AG09309 (cell line): ENCODE results near the gene EIF6.

Source experiments
- DNase-seq: peaks from one replicate; pipeline ENCODE4 v3.0.0-alpha.2; 2010; ENCODE audit warnings: low read depth
- H3K4me3 ChIP-seq: 2 replicates; pipeline ENCODE4 v1.5.1; 2011; ENCODE audit warnings: mild to moderate bottlenecking, low read depth, low read length, moderate library complexity; ENCODE audit not compliant: control insufficient read depth
- TF ChIP-seq, protein P1 (sequence below): IDR thresholded peaks from 2 replicates; pipeline ENCODE4 v1.5.1; 2011; ENCODE audit warnings: mild to moderate bottlenecking, low read depth, low read length, inconsistent platforms; ENCODE audit not compliant: insufficient read depth, control insufficient read depth; ENCODE audit errors: missing control alignments

The EIF6 gene

DNA sequence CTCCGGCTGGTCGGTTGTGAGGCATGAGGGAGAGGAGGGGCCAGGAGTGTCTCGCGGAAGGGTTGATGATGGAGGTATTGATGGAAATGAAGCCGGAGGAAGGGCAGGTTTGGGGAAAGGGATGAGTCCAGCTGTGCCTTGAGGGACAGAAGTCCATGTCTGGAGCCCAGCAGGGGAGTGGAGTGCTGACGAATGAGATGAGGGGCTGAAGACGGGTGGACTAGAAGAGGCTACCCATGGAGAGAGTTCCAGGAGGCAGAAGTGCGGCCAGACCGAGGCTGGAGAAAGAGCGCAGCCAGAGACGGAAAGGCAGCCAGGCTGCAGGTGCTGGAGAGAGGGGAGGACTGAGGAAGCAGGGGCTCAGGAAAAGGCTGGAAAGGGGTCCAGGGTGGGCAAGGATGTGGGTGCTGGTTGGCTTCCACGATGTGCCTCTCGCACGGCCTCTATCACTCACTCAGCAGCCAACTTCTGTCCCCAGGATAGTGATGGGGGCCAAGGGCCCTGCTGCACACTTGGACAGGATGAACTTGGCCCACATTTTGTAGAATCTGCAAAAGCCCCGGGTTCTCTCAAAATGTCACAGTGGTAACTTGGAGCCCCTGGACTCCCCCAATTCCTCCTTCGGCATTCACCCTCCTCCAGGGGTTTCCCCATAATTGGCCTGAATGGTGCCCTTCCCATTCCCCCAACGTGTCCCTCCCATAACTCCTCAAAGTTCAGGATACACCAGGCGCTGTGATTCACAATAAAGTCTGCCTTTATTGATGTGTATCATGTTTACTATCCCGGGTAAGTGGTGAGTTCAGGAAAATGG is 627 bp upstream of the EIF6 start:
- peak overlapping the region; percentile 85 for H3K4me3 ChIP-seq
- no peak for DNase-seq
- TF ChIP-seq, protein P1, sequence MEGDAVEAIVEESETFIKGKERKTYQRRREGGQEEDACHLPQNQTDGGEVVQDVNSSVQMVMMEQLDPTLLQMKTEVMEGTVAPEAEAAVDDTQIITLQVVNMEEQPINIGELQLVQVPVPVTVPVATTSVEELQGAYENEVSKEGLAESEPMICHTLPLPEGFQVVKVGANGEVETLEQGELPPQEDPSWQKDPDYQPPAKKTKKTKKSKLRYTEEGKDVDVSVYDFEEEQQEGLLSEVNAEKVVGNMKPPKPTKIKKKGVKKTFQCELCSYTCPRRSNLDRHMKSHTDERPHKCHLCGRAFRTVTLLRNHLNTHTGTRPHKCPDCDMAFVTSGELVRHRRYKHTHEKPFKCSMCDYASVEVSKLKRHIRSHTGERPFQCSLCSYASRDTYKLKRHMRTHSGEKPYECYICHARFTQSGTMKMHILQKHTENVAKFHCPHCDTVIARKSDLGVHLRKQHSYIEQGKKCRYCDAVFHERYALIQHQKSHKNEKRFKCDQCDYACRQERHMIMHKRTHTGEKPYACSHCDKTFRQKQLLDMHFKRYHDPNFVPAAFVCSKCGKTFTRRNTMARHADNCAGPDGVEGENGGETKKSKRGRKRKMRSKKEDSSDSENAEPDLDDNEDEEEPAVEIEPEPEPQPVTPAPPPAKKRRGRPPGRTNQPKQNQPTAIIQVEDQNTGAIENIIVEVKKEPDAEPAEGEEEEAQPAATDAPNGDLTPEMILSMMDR: no peak

DNA sequence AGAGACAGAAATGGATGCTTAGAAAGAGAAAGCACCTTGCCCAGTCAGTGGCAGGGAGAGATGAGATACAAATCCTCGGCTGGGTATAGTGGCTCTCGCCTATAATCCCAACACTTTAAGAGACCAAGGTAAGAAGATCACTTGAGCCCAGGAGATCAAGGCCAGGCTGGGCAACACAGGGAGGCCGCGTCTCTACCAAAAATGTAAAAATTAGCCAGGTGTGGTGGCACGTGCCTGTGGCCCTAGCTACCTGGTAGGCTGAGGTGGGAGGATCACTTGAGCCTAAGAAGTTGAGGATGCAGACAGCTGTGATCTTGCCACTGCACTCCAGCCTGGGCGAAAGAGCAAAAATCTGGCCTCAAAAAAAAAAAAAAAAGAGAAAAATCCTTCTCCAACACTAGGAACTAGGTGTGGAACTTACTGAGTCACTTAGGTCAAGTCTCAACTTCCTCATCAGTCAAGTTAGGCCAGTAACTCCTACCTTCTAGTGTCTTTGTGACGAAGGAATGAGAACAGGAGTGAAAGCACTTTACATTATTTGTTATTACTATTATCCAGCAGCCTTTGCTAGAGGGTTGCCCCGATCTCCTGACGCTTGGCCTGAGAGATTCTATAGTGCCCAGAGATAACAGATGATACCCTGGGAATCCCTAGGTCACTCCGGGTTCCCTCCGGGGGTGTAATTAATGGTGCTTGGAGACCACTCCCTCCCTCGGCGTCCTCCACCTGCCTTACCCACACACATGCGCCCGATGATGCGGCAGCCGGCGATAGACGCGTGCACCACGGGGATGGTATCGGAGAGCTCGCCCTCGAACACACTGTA is 918 bp downstream of the EIF6 start:
- H3K4me3 ChIP-seq: peak overlapping the region; percentile 85
- TF ChIP-seq, protein P1: no peak
- DNase-seq: no peak

GRCh38 chr20:35281506-35282101 is 3.0 kb downstream of the EIF6 start:
- no peak overlapping the region for H3K4me3 ChIP-seq
- DNase-seq: no peak
- TF ChIP-seq, protein P1: no peak

GRCh38 chr20:35280523-35280922 is 4.0 kb downstream of the EIF6 start:
- no peak overlapping the region for H3K4me3 ChIP-seq
- TF ChIP-seq, protein P1: no peak
- DNase-seq: no peak

GRCh38 chr20:35279533-35280174 is 4.9 kb downstream of the EIF6 start:
- TF ChIP-seq, protein P1: no peak
- H3K4me3 ChIP-seq: no peak overlapping the region
- no peak for DNase-seq

DNA sequence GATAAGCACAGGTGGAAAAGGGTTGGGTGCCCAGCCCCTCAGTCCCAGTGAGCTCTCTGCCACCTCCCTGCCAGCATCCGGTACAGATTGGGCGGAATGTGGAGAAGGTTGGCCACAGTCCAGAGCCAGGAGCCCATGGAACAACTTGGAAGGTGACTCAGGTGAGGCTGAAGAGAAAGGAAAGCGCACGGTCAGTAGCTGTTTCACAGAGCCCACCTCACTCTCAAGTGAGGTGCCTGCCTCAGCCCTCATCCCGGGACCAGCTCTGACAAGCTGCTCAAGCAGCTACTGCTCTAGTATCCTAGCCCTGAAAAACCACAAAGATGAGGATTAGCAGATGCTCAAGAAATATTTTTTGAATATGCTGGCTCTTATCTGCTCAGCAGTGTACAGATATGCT is 5.5 kb downstream of the EIF6 start:
- TF ChIP-seq, protein P1: no peak
- no peak overlapping the region for H3K4me3 ChIP-seq
- DNase-seq: no peak
